ENCODE measurements around the gene PRRT4.

DNA sequence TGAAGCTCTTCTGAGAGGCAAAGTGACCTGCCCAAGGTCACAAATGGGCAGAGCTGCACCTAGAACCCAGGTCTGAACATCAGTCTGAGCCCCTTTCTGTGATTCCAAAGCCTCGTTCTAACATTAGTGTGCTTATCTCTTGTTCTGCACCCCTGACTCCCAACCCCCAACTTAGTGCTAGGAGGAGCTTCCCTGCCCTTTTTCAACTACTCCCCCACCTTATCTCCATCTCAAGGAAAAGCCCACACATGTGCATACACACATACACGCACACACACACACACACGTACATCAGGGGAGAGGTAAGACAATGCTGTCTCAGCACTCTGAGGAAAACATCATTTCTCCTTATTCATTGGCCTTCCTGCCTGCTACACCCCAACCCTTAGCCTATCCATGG, 8.3 kb downstream of the PRRT4 start:
- TF ChIP-seq CHD1 (IDR thresholded peaks at IDR 0.05; ENCODE audit: low read depth, low read length) = no peak
- TF ChIP-seq, protein P1, sequence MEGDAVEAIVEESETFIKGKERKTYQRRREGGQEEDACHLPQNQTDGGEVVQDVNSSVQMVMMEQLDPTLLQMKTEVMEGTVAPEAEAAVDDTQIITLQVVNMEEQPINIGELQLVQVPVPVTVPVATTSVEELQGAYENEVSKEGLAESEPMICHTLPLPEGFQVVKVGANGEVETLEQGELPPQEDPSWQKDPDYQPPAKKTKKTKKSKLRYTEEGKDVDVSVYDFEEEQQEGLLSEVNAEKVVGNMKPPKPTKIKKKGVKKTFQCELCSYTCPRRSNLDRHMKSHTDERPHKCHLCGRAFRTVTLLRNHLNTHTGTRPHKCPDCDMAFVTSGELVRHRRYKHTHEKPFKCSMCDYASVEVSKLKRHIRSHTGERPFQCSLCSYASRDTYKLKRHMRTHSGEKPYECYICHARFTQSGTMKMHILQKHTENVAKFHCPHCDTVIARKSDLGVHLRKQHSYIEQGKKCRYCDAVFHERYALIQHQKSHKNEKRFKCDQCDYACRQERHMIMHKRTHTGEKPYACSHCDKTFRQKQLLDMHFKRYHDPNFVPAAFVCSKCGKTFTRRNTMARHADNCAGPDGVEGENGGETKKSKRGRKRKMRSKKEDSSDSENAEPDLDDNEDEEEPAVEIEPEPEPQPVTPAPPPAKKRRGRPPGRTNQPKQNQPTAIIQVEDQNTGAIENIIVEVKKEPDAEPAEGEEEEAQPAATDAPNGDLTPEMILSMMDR (conservative IDR thresholded peaks at IDR 0.05; ENCODE audit: low read depth, low read length) = no peak
- TF ChIP-seq, protein P2, sequence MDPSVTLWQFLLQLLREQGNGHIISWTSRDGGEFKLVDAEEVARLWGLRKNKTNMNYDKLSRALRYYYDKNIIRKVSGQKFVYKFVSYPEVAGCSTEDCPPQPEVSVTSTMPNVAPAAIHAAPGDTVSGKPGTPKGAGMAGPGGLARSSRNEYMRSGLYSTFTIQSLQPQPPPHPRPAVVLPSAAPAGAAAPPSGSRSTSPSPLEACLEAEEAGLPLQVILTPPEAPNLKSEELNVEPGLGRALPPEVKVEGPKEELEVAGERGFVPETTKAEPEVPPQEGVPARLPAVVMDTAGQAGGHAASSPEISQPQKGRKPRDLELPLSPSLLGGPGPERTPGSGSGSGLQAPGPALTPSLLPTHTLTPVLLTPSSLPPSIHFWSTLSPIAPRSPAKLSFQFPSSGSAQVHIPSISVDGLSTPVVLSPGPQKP (IDR thresholded peaks at IDR 0.05; ENCODE audit: borderline replicate concordance, low read depth, low read length) = no peak

Data from IMR-90 (cell line).